ENCODE data around the gene EIF4EBP3.
A peak's percentile ranks its signal among the peaks of the same experiment; 100 is the strongest.

The EIF4EBP3 gene

DNA sequence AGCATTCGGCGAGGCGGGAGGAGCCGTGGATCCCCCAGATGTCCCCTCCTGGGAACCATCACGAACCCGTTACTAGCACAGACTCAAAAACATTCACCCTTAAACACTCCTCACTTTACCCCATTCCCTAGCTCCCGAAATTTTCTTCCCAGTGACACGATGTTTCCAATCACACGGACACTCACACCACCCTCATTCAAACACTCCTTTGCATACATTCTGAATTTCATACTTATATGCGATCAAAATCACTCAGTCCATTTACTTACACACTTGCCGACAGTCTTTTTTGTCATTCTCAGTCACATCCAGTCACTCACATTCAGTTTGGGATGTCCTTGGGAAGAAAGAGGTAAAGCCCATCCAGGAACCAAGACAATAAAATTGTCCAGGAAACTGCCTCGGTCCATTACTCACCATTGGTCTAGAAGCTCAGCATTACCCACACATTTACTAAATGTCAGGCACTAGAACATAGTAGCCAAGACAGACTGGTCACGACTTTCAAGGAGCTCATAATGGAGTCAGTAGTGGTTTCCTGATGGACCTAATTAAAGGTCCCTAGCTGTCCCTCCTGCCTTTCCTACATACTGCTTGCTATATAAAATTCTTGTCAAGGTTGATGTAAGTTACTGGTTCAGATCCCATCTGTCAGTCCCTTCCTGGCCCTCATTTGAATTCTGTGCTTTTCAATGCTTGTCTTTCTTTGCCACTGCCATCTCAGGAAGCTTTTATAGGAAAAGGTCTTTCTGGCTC lies 17.7 kb downstream of the EIF4EBP3 start:
- Histone ChIP-seq H4K20me1 (no peaks in the 10 kb centered on the region), H3K36me3 (peaks cover 17% of the 10 kb centered on the region), H3K27me3 (peaks cover 46% of the 10 kb centered on the region), H3K9me3 (peaks cover 26% of the 10 kb centered on the region), H3K4me3 (peak overlapping the region; percentile 66), H3K4me1 (peaks cover 39% of the 10 kb centered on the region), H3K4me2 (peak overlapping the region; percentile 75), H3K9ac (peak overlapping the region; percentile 78), H3K27ac (peak overlapping the region; percentile 47; the same call in 1 of the 2 replicates)
- TF ChIP-seq Cebpa-rat (IDR thresholded peaks at IDR 0.05): no peak

DNA sequence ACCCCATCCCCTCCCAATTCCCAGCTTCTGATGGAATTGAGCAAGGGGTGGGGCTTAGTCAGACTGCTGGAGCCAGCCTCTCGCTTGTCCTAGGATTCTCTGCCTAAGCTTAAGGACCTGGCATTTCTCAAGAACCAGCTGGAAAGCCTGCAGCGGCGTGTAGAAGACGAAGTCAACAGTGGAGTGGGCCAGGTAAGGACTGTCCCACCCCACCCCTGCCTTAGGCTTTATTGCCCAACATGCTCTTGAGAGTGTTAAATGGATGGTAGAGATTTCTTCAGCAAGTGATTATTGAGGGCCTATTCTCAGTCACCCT lies 18.3 kb downstream of the EIF4EBP3 start:
- peaks cover 26% of the 10 kb centered on the region for H3K9me3 ChIP-seq
- H3K36me3 ChIP-seq: peaks cover 20% of the 10 kb centered on the region
- peak overlapping the region; percentile 75 for H3K4me2 ChIP-seq
- no peak overlapping the region for H3K27ac ChIP-seq
- peaks cover 46% of the 10 kb centered on the region for H3K27me3 ChIP-seq
- no peaks in the 10 kb centered on the region for H4K20me1 ChIP-seq
- no peak for TF ChIP-seq Cebpa-rat (IDR thresholded peaks at IDR 0.05)
- H3K4me1 ChIP-seq: peaks cover 39% of the 10 kb centered on the region
- H3K4me3 ChIP-seq: peak overlapping the region; percentile 66
- no peak overlapping the region for H3K9ac ChIP-seq

DNA sequence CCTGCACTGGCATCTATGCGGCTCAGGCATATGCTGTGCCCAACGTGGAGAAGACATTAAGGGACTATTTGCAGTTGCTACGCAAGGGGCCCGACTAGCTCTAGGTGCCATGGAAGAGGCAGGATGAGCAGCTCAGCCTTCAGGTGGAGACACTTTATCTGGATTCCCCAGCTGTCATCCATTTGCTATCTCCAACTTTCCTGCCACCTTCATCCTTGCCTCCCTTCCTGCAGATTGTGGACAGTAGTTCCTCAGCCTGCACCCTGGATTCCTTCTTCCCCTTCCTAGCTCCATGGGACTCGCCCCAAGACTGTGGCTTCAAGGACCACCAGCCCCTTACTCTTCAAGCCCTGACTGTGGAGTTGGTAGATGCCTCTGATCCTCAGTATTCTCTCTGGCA lies 19.2 kb downstream of the EIF4EBP3 start:
- TF ChIP-seq Cebpa-rat (IDR thresholded peaks at IDR 0.05): no peak

DNA sequence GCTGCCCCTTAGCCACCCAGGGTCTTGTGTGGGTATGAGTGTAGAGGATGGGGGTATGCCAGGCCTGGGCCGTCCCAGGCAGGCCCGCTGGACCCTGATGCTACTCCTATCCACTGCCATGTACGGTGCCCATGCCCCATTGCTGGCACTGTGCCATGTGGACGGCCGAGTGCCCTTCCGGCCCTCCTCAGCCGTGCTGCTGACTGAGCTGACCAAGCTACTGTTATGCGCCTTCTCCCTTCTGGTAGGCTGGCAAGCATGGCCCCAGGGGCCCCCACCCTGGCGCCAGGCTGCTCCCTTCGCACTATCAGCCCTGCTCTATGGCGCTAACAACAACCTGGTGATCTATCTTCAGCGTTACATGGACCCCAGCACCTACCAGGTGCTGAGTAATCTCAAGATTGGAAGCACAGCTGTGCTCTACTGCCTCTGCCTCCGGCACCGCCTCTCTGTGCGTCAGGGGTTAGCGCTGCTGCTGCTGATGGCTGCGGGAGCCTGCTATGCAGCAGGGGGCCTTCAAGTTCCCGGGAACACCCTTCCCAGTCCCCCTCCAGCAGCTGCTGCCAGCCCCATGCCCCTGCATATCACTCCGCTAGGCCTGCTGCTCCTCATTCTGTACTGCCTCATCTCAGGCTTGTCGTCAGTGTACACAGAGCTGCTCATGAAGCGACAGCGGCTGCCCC lies 19.8 kb downstream of the EIF4EBP3 start:
- no peaks in the 10 kb centered on the region for H4K20me1 ChIP-seq
- H3K27ac ChIP-seq: no peak overlapping the region
- no peak overlapping the region for H3K4me3 ChIP-seq
- no peak for TF ChIP-seq Cebpa-rat (IDR thresholded peaks at IDR 0.05)
- peaks cover 26% of the 10 kb centered on the region for H3K9me3 ChIP-seq
- peaks cover 20% of the 10 kb centered on the region for H3K36me3 ChIP-seq
- H3K4me2 ChIP-seq: no peak overlapping the region
- peaks cover 46% of the 10 kb centered on the region for H3K27me3 ChIP-seq
- H3K9ac ChIP-seq: no peak overlapping the region
- H3K4me1 ChIP-seq: peaks cover 39% of the 10 kb centered on the region

More for the DNA sequence above, 19.2 kb downstream of the EIF4EBP3 start:
- Histone ChIP-seq H3K4me1 (peaks cover 39% of the 10 kb centered on the region), H4K20me1 (no peaks in the 10 kb centered on the region), H3K36me3 (peaks cover 20% of the 10 kb centered on the region), H3K9ac (no peak overlapping the region), H3K4me3 (no peak overlapping the region), H3K4me2 (no peak overlapping the region), H3K27ac (no peak overlapping the region), H3K27me3 (peaks cover 46% of the 10 kb centered on the region), H3K9me3 (peaks cover 26% of the 10 kb centered on the region)

DNA sequence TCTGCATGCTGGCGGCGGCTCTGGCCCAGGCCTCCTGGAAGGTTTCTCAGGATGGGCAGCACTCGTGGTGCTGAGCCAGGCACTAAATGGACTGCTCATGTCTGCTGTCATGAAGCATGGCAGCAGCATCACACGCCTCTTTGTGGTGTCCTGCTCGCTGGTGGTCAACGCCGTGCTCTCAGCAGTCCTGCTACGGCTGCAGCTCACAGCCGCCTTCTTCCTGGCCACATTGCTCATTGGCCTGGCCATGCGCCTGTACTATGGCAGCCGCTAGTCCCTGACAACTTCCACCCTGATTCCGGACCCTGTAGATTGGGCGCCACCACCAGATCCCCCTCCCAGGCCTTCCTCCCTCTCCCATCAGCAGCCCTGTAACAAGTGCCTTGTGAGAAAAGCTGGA lies 20.4 kb downstream of the EIF4EBP3 start:
- Histone ChIP-seq H3K4me3 (no peak overlapping the region), H3K9ac (no peak overlapping the region), H3K36me3 (peaks cover 20% of the 10 kb centered on the region), H3K27me3 (peaks cover 40% of the 10 kb centered on the region), H3K27ac (no peak overlapping the region), H4K20me1 (no peaks in the 10 kb centered on the region), H3K4me2 (no peak overlapping the region), H3K4me1 (peaks cover 39% of the 10 kb centered on the region), H3K9me3 (peaks cover 26% of the 10 kb centered on the region)
- no peak for TF ChIP-seq Cebpa-rat (IDR thresholded peaks at IDR 0.05)

DNA sequence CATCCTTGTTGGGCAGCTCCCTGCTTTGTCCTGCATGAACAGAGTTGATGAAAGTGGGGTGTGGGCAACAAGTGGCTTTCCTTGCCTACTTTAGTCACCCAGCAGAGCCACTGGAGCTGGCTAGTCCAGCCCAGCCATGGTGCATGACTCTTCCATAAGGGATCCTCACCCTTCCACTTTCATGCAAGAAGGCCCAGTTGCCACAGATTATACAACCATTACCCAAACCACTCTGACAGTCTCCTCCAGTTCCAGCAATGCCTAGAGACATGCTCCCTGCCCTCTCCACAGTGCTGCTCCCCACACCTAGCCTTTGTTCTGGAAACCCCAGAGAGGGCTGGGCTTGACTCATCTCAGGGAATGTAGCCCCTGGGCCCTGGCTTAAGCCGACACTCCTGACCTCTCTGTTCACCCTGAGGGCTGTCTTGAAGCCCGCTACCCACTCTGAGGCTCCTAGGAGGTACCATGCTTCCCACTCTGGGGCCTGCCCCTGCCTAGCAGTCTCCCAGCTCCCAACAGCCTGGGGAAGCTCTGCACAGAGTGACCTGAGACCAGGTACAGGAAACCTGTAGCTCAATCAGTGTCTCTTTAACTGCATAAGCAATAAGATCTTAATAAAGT lies 21.1 kb downstream of the EIF4EBP3 start:
- no peak for TF ChIP-seq Cebpa-rat (IDR thresholded peaks at IDR 0.05)
- H3K9me3 ChIP-seq: peaks cover 23% of the 10 kb centered on the region
- H3K27me3 ChIP-seq: peaks cover 33% of the 10 kb centered on the region
- H4K20me1 ChIP-seq: no peaks in the 10 kb centered on the region
- H3K27ac ChIP-seq: peak overlapping the region; percentile 56
- no peak overlapping the region for H3K4me3 ChIP-seq
- peak overlapping the region; percentile 58; the same call in 1 of the 2 replicates for H3K9ac ChIP-seq
- peaks cover 34% of the 10 kb centered on the region for H3K4me1 ChIP-seq
- peak overlapping the region; percentile 68 for H3K4me2 ChIP-seq
- H3K36me3 ChIP-seq: peaks cover 20% of the 10 kb centered on the region

DNA sequence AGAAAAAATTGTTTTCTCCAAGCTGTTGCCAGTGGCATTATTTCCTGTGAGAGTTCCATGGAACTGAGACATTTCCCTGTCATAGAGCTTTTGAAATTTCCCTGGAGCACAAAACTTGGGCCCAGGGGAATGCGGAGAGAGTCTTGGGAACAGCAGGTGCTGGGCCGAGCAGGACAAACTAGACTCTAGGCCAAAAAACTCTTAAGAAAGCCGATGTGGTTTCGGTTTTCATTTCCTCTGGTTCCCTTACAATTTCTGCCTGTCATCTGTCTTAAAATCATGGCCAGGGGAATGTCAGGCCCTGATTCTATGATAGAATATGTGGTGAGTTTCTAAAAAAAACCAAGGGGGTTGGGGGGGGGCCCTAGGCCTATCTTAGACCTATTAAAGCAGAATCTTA lies 21.7 kb downstream of the EIF4EBP3 start:
- H3K9me3 ChIP-seq: peaks cover 16% of the 10 kb centered on the region
- H3K4me1 ChIP-seq: peaks cover 29% of the 10 kb centered on the region
- peaks cover 27% of the 10 kb centered on the region for H3K27me3 ChIP-seq
- no peak for TF ChIP-seq Cebpa-rat (IDR thresholded peaks at IDR 0.05)
- H3K9ac ChIP-seq: peak overlapping the region; percentile 58
- H3K4me2 ChIP-seq: peak overlapping the region; percentile 68
- H3K27ac ChIP-seq: peak overlapping the region; percentile 56
- peaks cover 20% of the 10 kb centered on the region for H3K36me3 ChIP-seq
- no peaks in the 10 kb centered on the region for H4K20me1 ChIP-seq
- H3K4me3 ChIP-seq: no peak overlapping the region; the same call in 1 of the 2 replicates

DNA sequence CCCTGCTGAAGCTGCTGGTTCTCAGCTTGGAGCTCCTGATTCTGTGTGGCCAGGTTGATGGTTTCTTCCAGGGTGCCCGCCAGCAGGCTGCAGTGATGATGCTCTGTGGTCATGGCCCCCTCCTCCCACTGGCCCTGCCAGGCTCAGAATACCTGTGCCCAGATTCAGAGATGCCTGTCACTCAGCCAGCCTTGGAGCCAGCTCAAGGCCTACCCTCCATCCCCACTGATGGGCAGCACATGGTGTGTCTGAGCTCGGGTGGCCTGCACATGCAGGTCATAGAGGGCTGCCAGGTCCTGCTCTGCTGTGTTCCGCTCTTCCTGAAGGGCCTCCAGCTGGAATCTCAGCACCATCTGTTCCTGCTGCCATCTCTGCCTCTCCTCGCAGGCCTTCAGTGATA lies 22.6 kb downstream of the EIF4EBP3 start:
- Histone ChIP-seq H3K9ac (no peak overlapping the region), H3K36me3 (peaks cover 20% of the 10 kb centered on the region), H3K9me3 (peaks cover 8% of the 10 kb centered on the region; the same call in 1 of the 2 replicates), H3K27me3 (peaks cover 18% of the 10 kb centered on the region), H4K20me1 (no peaks in the 10 kb centered on the region), H3K4me2 (peak overlapping the region; percentile 68), H3K4me3 (no peak overlapping the region), H3K27ac (peak overlapping the region; percentile 56; the same call in 1 of the 2 replicates), H3K4me1 (peaks cover 29% of the 10 kb centered on the region)
- TF ChIP-seq Cebpa-rat (IDR thresholded peaks at IDR 0.05): no peak

DNA sequence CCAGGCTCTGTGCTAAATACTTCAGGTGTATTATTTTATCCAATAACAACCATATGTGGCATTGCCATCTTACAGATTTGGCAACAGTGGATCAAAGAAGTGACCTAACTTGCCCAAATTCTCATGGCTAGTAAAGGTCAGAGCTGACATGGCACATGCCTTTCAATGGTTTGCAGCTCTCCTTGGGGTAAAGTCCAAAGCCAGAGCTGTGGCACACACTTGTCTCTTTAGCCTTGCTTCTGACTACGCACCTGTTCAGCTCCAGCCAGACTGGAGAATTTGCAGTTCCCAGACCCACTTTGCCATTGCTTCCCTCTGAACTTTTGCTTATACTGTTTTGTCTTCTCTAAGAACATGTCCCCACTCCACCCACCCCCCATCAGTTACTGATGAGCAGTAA lies 23.0 kb downstream of the EIF4EBP3 start:
- no peak overlapping the region for H3K27ac ChIP-seq
- no peak overlapping the region for H3K4me2 ChIP-seq
- no peak overlapping the region for H3K4me3 ChIP-seq
- peaks cover 14% of the 10 kb centered on the region for H3K27me3 ChIP-seq
- no peak overlapping the region for H3K9ac ChIP-seq
- TF ChIP-seq Cebpa-rat (IDR thresholded peaks at IDR 0.05): no peak
- peaks cover 24% of the 10 kb centered on the region for H3K4me1 ChIP-seq
- peaks cover 20% of the 10 kb centered on the region for H3K36me3 ChIP-seq
- no peaks in the 10 kb centered on the region for H4K20me1 ChIP-seq
- H3K9me3 ChIP-seq: 0 out of 2 replicates have a peak, but pooled peaks cover 3% of the 10 kb centered on the region

DNA sequence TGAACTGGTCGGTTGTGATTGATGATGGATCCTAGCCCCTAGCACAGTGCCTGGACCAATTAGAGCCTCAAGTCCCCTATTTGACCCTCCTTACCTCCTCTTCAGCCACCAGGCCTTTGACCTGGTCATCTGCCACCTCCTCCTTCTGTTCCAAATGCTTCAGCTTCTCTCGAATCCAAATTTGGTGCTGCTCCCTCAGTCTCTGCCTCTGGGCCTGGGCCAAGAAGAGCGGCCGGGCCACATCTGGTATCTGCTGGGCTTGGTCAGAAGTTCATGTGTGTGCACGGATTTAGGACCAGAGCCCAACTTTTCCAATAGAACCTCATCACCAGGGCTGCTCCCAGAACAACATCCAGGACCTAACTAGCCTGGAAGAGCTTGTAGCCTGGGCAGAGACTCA lies 23.6 kb downstream of the EIF4EBP3 start:
- Histone ChIP-seq H4K20me1 (no peaks in the 10 kb centered on the region), H3K4me3 (no peak overlapping the region), H3K9me3 (no peaks in the 10 kb centered on the region), H3K4me2 (no peak overlapping the region), H3K4me1 (peaks cover 20% of the 10 kb centered on the region), H3K27me3 (peaks cover 8% of the 10 kb centered on the region), H3K27ac (no peak overlapping the region), H3K9ac (no peak overlapping the region), H3K36me3 (peaks cover 20% of the 10 kb centered on the region)
- no peak for TF ChIP-seq Cebpa-rat (IDR thresholded peaks at IDR 0.05)

Measured in BLaER1 (cell line).